ENCODE results near the gene LRRC45.

Gene LRRC45

DNA sequence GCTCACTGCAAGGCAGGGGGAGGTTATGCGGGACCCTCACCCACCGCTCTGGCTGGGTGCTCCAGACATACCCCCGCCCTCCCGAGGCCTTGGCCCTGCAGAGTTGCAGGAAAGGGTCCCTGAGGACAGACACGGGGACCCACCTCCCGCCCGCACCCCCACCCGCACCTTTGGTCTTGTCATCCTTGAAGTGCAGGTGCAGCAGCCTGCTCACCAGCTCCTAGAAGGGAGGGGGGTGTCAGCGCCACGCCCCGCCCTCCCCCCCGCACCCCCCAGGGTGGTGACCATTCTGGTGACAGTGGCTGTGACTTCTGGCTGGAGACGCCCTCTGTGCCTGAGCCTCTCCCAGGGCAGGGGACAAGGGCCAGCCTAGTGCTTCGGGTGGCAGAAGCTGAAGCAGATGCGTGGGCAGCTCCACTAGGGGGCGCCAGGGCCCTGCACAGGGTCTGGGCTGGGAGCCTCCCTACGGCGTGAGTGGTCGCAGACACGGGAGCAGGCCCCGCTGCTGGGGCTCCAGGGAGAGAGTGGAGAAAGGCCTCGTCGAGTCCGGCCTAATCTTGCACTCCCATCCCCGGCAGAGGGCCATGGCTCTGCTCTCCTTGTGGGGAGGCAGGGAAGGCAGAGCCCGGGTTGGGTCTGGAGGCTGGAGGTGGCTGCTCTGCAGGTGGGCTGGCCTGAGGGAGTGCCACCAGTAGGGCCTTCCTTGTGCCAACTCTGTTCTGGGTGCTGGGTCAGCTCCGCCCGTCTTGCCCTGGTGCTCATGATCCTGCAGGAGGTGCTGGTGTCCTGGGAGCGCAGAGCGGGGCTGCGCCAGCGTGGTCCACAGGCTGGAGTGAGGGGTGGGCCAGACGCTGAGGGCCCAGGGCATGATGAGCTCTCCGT lies 3.2 kb upstream of the LRRC45 start:
- peak; percentile 54 for DNase-seq (ENCODE audit: low spot score)

DNA sequence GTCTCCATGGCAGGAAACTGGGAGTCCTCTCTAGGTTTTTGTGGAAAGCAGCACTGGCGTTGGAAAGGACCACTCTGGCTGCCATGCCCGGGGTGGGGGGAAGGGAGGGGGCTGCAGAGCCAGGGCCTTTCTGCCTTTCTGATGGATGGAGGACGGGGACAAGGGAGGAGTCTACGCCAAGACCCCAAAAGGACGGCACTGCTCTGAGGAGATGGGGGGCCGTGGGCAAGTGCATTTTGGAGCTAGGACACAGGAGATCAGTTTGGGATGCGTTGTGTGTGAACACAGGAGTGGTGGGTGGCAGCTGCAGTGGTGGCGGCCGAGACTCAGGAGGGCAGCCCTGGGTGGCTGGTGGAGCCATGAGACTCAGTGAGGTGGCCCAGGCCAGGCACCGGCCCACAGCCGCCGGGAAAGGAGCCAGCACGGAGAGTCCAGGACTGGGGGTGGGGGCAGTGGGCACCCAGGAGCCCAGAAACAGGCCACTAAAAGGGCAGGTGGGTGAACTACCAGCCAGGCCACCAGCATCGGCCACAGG lies 2.5 kb upstream of the LRRC45 start:
- DNase-seq (ENCODE audit: low spot score) = no peak

DNA sequence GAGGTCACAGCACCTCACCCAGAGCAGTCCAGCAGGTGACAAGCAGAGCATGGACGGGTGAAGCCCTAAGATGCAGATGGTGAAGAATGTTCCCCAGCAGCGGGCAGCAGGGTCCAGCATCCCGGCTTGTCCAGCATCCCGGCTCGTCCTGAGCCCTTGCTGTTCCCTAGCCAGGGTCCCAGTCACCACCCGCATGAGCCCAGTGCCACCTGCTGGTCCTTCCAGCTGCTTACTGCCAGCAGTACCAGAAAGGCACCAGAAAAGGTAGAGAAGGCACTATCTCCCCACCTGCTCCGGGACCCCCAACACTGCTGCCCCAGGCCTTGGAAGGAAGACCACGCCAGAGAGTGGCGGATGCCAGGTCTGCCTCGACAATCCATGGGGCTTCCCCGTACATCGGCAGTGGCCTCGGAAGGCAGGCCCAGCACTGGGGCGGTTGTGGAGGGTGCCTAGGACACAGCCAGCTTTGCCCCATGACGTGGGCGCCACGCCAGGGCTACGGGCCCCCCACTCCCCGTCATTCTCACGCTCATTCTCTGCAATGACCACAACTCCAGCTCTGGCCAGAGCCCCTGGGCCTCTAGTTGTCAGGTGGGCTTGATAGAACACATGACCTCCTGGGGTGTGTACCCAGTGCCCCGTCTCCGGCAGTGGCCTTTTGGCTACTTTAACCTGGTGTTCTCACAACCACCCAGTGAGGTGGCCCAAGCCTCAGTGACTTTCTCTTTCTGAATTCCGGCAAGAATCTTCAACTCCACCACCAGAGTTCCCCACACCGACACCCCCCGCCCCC lies 1.8 kb upstream of the LRRC45 start:
- DNase-seq (ENCODE audit: low spot score) = peak; percentile 53

DNA sequence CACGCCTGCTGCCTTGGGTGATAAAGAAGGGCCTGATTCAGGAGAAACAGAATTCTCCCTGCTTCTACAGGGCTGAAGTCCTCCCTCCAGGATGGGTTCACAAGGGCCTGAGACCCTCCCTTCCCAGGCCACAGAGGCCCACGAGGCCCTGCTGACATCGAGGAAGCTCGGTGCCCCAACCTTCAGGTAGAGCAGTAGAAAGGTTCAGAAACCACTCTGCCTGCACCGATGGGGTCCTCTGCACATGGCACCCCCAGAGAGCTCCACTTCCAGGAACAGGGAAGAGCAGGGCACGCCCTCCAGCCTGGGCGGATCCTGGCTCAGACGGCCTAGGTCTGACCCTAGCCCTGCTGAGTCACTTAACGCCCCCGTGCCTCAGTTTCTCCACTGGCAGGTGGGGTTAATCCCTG lies 1.2 kb upstream of the LRRC45 start:
- no peak for DNase-seq (ENCODE audit: low spot score)

DNA sequence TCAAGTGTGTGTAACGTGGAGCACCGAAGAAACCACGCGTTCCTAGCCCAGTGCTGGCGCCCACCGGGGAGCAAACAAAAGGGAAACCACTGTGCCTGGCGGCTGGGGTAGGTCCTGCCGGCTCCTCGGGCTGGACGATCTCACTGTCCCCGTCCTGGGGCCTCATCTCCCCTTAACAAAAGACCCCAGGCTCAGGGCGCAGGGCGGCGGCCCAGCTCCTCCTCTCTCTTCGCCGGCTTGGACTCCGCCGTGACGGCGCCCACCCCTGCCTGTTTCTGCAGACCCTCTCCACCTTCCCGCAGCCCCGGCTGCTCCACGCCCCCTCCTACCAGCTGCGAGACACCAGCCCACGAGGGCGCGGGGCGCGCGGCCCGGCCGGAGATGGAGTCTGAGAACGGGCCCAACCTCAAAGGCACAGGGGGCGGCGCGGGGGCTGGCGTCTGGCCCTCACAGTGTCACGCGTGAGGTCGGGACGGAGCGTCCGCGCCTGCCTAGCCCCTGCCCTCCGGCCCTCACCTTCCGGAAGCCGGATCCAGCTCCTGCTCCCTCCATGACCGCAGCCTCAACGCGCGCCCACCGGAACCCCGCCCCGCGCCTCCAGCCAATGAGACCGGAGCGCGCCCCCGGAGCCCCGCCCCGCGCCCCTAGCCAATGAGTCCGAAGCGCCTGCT lies 660 bp upstream of the LRRC45 start, which contains the start of gene CENPX:
Gene CENPX (minus strand): TSS at position 569 of the 671 bp plus-strand sequence. CDS start 17 bp downstream, at position 552.
- no peak for DNase-seq (ENCODE audit: low spot score)

DNA sequence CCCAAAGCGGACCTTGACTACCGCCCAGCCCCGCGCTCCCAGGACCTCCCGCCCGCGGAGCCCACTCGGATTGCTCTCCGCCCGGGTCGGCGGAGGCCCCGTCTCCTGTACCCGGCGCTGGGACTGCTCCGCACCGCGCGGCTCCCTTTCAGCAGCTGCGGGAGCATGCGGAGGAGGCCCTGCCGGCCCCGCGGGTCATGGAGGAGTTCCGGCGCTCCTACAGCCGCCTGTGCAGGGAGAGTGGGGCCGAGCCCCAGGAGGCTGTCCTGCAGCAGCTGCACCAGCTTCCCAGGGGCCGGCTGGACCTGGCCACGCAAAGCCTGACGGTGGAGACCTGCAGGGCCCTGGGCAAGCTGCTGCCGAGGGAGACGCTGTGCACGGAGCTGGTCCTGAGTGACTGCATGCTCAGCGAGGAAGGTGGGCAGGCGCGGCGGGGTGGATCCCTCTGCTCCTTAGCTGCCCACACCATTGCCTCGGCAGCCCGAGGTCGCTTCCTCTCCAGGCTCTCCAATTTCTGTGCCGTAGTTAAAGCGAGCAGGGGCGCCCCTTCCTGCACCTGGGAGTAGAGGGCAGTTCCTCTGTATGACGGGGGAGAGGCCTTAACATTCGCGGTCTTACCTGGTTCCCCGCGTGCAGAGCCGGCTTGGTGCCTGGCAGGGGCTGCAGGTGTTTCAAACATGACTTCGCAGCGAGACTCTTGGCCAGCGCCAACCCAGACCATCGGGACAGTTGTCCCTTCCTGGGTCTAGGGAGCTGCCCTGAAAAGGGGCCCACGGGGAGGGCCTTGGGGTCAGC lies 539 bp downstream of the LRRC45 start:
- no peak for DNase-seq (ENCODE audit: low spot score)

DNA sequence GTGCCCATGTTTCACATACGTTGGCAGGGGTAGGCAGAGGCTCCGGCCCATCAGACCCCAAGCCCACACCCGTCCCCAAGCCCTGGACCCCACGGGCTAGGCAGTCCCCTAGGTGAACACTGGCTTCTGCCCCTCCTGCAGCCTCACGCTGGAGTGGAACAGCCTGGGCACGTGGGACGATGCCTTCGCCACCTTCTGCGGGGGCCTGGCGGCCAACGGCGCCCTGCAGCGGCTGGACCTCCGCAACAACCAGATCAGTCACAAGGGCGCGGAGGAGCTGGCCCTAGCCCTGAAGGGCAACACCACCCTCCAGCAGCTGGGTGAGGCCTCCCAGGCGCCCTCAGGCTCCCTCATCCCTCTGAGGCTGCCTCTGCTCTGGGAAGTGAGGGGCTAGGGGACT lies 1.8 kb downstream of the LRRC45 start:
- no peak for DNase-seq (ENCODE audit: low spot score)

DNA sequence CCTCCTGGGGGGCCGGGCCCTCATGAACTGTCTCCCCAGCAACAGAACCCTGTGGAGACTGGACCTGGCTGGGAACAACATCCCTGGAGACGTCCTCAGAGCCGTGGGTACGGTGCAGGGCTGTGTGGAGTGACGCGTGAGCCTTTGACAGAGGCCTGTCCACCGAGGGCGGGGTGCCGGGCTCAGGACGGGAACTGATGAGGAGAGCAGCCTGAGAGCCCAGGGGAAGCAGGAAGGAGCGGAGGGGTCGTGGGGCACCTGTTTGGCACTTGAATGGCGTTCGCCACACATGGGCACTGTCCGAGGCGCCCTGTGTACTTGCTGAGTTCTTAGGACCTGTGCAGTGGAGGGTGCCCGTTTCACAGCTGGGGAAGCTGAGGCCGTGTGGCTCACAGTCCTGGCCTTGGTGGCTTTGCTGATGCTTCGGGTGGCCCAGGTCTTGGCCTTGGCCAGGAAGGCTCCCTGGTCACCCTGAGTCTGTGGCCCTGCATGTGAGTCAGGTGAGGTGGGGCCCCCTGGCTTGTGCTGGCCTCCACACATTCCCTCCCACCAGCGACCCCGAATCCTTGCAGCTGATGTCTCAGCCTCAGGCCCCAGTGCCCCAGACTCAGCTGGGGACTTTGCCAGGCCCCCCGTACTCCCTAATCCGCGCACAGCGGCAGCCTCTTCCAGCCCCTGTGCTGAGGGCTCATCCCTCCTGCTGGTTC lies 2.4 kb downstream of the LRRC45 start:
- DNase-seq (ENCODE audit: low spot score) = no peak

DNA sequence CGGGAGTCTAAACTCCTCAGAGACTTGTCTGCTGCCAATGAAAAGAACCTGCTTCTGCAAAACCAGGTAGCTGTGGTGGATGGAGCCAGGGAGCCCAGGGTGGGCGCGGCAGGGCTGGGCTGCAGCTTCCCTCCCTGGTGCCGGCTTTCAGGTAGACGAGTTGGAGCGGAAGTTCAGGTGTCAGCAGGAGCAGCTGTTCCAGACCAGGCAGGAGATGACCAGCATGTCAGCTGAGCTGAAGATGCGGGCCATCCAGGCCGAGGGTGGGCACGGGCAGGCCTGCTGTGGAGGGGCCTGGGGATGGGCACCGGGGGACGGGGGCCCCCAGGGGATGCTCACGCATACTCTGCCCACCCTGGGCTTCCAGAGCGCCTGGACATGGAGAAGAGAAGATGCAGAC lies 5.1 kb downstream of the LRRC45 start:
- DNase-seq (ENCODE audit: low spot score) = no peak

DNA sequence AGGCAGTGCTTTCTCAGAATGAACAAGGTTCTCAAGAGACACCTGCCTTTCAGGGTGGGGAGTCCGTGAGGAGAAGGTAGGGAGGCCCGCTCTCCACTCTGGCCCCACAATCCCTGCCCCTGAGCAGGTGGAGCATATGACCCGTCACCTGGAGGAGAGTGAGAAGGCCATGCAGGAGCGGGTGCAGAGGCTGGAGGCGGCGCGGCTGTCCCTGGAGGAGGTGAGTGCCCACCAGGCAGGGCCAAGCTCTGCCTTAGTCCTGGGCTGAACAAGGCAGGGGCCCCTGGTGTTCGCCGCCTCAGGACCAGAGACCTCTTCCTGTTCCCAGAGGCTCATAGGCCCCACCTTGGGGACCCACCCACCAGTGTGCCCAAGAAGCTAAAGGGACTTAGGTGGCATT lies 5.9 kb downstream of the LRRC45 start:
- DNase-seq (ENCODE audit: low spot score) = no peak

DNA sequence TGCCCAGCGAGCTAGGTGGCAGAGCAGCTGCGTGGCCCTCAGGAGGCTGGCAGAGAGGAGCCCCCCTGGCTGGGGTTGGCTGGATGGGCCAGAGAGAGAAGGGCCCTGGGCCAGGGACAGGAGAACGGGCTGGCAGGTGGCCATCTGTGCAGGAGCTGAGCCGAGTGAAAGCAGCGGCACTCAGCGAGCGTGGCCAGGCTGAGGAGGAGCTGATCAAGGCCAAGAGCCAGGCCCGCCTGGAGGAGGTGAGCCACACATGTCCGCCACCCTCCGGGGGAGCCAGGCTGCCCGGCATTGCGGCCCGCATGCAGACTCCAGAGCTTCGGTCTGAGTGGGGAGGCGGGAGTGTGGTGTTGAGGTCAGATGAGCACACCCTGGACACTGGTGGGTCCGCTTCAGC lies 6.3 kb downstream of the LRRC45 start:
- DNase-seq (ENCODE audit: low spot score) = no peak

DNA sequence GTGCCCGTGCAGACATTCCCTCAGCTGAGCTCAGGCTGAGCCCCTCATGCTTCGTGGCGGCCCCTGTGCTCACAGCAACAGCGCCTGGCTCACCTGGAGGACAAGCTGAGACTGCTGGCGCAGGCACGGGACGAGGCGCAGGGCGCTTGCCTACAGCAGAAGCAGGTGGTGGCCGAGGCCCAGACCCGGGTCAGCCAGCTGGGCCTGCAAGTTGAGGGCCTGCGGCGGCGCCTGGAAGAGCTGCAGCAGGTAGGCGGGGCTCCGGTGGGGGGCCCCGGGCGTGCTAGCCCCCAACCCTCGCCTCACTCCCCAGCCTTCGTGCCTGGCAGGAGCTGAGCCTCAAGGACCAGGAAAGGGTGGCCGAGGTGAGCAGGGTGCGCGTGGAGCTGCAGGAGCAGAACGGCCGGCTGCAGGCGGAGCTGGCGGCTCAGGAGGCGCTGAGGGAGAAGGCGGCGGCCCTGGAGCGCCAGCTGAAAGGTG lies 6.9 kb downstream of the LRRC45 start:
- no peak for DNase-seq (ENCODE audit: low spot score)

DNA sequence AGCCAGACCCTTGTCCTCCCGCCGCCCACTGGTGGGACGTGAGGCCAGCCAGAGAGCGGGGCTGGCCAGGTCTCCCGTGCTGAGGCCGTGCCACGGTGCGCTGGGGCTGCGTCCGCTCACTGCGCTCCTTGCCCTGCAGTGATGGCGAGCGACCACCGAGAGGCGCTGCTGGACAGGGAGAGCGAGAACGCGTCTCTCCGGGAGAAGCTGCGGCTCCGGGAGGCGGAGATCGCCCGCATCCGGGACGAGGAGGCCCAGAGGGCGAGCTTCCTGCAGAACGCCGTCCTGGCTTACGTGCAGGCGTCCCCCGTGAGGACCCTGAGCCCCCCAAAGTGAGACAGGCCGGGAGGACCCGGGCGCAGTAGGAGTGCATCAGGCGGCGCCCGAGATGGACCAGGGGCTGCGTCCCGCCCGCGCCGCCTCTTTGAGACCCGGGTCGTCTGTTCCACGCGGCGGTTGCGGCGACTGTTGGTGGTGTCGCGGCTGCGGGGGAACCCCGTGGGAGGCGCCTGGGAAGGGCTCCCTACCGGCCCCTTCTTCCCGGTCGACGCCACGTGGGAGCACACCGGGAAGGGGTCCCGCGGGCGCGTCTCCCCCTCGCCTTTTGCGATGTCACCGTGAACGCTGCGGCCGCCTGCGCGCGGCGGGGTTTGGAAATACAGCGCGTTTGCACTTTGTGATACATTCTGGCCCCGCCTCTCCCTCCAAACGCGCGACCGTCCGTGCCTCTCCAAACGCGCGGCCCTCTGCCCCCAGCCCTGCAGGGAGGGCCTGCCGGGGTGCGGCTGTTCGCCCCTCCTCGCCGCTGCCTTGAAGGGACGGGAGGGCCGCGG lies 7.6 kb downstream of the LRRC45 start:
- peak; percentile 86 for DNase-seq (ENCODE audit: low spot score)

DNA sequence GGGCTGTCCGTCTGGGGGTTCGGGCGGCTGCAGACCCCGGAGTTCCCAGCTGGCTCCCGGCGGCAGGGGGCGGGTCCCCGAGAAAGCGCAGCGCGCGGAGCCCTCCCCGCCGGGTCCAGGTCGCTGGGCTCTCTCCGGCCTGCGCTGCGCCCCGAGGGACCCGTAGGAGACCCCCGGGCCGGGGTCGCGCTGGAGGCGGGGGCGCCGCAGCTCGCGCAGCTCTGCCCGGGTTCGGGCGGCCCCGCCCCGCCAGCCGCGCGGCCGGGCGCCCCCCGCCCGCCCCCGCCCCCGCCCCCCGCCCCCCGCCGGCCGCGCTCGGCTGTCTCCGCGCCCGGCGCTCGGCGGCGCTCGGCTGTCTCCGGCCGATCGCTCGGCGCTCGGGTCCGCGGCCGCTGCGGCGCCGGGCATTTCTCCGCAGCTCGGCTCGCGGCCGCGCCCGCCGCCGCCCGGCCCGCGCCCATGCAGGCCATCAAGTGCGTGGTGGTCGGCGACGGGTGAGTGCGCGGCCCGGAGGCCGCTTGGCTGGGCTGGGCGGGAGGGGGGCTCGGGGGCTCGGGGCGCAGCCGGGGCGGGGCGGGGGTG lies 8.3 kb downstream of the LRRC45 start, which contains the start of gene RAC3:
Gene RAC3 (plus strand): TSS at position 376 of the 582 bp plus-strand sequence. CDS start 84 bp downstream, at position 460.
- DNase-seq (ENCODE audit: low spot score) = no peak

DNA sequence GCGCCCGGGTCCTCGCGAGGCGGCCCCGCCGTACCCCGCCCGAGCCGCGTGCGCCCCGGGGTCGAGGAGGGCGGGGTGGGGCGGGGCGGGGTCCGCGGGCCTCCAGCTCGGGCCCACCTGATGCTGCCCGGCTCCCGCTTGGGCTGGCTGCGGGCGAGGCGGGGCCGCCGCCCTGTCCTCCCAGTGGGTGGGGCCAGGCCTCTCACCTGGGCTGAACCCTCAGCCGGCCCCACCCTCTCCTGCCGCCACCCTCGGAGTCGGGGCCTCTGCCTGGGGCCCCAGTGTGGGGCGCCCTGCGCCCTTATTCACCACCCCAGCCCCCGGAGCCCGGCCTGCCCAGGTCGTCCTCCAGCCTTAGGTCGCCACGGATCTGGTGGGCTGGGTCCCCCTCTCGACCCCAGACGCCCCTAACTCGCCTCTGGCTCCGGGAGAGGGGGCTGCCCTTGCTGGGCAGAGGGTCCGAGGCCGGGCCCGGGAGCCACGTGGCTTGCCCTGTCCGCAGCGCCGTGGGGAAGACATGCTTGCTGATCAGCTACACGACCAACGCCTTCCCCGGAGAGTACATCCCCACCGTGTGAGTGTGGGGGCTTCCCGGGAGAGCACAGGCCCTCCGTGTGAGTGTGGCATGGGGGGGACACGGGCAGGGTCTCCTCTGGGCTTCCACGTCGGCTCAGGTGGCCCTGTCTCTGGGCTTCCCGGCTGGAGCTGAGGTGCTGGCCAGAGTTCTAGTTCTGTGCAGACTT lies 9.0 kb downstream of the LRRC45 start:
- DNase-seq (ENCODE audit: low spot score) = no peak

DNA sequence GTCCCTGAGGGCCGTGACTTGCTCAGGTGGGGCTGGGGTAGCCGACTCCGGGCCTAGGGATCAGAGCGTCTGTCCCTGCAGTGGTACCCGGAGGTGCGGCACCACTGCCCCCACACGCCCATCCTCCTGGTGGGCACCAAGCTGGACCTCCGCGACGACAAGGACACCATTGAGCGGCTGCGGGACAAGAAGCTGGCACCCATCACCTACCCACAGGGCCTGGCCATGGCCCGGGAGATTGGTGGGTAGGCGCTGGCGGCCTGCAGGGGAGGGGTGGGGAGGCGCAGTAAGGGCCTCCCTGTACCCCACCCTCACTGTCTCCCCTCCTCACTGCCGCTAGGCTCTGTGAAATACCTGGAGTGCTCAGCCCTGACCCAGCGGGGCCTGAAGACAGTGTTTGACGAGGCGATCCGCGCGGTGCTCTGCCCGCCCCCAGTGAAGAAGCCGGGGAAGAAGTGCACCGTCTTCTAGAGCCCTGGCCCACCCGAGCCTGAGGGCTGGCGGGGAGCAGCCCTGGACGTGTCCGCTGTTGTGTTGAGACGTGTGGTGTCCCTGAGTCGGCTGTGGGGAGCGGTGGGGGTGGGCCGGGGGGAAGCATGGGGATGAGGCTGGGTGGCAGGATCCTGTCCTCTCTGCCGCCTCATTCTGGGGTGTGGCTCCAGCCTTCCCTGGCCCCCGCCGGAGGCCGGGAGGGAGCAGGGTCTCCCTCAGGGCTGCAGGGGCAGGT lies 10.4 kb downstream of the LRRC45 start:
- DNase-seq (ENCODE audit: low spot score) = no peak

DNA sequence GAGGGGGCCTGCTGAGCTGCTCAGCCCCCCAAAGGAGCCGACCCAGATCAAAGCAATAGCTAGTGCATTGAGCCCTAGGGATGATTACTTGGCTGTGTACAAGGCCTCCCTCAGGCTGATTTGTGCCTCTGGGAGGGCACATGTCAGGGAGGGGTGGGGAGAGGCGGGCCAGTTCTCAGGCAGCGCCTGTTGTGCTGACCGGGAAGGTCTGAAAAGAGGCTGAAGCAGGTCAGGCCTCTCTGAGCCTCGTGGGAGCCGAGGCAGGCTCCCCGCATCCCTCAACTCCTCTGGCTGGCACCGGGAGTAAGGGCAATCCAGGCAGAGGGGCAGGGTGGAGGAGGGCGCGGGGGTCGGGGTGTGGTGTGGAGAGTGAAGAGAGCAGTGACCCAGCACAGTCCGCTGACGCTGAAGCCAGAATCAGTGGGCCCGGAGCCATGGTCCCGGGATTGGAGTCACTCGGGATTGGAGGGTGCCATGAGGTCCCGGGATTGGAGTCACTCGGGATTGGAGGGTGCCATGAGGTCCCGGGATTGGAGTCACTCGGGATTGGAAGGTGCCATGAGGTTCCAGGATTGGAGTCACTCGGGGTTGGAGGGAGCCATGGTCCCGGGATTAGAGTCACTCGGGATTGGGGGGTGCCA lies 11.4 kb downstream of the LRRC45 start:
- DNase-seq (ENCODE audit: low spot score) = no peak
